ENCODE measurements around the gene TBP. TPM values are rescaled to one million over a fixed set of nuclear protein-coding genes. Genes with fewer than 3 reads are reported as not detected.
"Not testable (repeated sequence)": the region's sequence is repeated elsewhere in the genome, so short reads cannot be mapped to it uniquely, and the experiment has no call there.

Gene TBP
- total RNA-seq, 1 donor from 2014 or later: 10.2 TPM

GRCh38 chr6:170522565-170523183, 31.5 kb upstream of the TBP start:
- H3K27ac ChIP-seq: no peak overlapping the region
- no peaks in the 10 kb centered on the region for H3K27me3 ChIP-seq
- no peak overlapping the region for H3K4me3 ChIP-seq
- no peaks in the 10 kb centered on the region for H3K4me1 ChIP-seq
- peaks cover 0 to 6% of the 10 kb centered on the region in 2 donors for H3K9me3 ChIP-seq
- intact Hi-C loops (cut with DNase I): no loop called here
- no peak for TF ChIP-seq CTCF (IDR thresholded peaks at IDR 0.05)
- no peaks in the 10 kb centered on the region for H3K36me3 ChIP-seq
- no peak for DNase-seq (ENCODE audit: low spot score in 2 of 2)

DNA sequence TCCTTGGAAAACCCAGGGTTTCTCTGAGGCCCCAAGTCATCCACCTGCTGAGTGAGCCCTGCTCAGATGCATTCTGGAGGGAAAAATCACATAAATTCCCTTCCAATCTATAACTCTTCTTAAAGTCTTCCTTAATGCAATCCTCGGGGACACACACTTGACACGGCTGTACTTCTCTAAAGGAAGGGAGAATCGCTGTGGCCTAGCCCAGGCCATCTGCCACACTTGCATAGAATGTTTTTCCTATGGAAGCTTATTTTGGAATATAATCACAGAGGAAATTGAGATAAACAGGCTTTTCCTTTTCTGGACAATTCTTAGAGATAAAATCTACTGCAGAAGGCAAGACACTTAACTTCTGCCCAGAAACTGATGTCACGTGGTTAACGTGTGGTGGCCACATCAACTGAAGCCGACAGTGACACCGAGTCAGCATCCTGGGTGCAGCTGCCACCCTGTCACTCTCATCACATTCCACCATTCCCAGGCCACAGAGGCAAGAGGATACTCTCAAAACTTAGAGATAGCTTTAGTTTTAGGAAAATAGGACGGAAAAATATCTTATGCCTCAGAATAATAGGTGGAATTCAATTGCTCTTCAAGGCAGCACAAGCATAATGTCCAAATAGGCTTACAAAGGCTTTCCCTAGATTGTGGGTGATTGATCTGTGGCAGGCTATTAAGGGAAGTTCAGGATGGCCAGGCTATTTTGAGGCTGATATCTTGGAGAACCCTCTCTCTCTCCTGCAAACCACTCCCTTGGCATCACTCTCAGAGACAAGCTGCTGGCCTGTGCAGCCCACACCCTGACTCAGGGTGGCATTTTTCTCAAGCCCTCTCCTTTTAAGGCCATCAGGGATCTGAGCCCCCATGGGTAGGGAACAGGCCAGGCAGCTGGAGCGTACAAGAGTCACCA, 30.7 kb upstream of the TBP start:
- no peaks in the 10 kb centered on the region for H3K9me3 ChIP-seq
- H3K4me3 ChIP-seq: no peak overlapping the region
- H3K27ac ChIP-seq: no peak overlapping the region
- no peaks in the 10 kb centered on the region for H3K36me3 ChIP-seq
- H3K27me3 ChIP-seq: no peaks in the 10 kb centered on the region
- TF ChIP-seq CTCF (IDR thresholded peaks at IDR 0.05): no peak
- no peak for DNase-seq (ENCODE audit: low spot score in 2 of 2)
- intact Hi-C loops (cut with DNase I): no loop called here
- H3K4me1 ChIP-seq: no peaks in the 10 kb centered on the region

- Histone ChIP-seq H3K36me3 (no peaks in the 10 kb centered on the region), H3K27ac (no peak overlapping the region), H3K4me1 (no peaks in the 10 kb centered on the region), H3K9me3 (no peaks in the 10 kb centered on the region), H3K27me3 (no peaks in the 10 kb centered on the region), H3K4me3 (no peak overlapping the region)
- no peak for DNase-seq (ENCODE audit: low spot score in 2 of 2)
- intact Hi-C loops (cut with DNase I): no loop called here
- no peak for TF ChIP-seq CTCF (IDR thresholded peaks at IDR 0.05)
Observed at GRCh38 chr6:170524172-170524502, 30.0 kb upstream of the TBP start.

GRCh38 chr6:170525795-170526194, 28.4 kb upstream of the TBP start:
- H3K4me1 ChIP-seq: no peaks in the 10 kb centered on the region
- H3K9me3 ChIP-seq: no peaks in the 10 kb centered on the region
- H3K27me3 ChIP-seq: no peaks in the 10 kb centered on the region
- no peak overlapping the region for H3K4me3 ChIP-seq
- no peak for TF ChIP-seq CTCF (IDR thresholded peaks at IDR 0.05)
- intact Hi-C loops (cut with DNase I): no loop called here
- no peaks in the 10 kb centered on the region for H3K36me3 ChIP-seq
- H3K27ac ChIP-seq: no peak overlapping the region
- no peak for DNase-seq (ENCODE audit: low spot score in 2 of 2)

DNA sequence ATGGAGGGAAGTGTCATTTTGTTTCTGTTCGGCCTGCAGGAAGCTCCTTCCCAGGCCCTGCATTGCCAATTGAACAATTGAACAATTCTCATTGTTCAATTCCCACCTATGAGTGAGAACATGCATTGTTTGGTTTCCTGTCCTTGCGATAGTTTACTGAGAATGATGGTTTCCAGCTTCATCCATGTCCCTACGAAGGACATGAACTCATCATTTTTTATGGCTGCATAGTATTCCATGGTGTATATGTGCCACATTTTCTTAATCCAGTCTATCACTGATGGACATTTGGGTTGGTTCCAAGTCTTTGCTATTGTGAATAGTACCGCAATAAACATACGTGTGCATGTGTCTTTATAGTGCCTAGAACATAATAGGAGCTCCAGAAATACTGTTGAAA, 26.2 kb upstream of the TBP start:
- not testable (repeated sequence) for H3K27me3 ChIP-seq; DNase-seq (ENCODE audit: low spot score in 2 of 2); H3K4me1 ChIP-seq; H3K4me3 ChIP-seq; H3K27ac ChIP-seq; H3K9me3 ChIP-seq; H3K36me3 ChIP-seq
- intact Hi-C loops (cut with DNase I): loop anchor here (2.0 kb wide), 1 partner anchor 697 kb away; no protein-coding TSS in a partner anchor

- Histone ChIP-seq H3K4me3 (no peak overlapping the region), H3K36me3 (peaks cover 21 to 25% of the 10 kb centered on the region in 2 donors), H3K27me3 (no peaks in the 10 kb centered on the region), H3K27ac (no peak overlapping the region), H3K9me3 (no peaks in the 10 kb centered on the region), H3K4me1 (no peaks in the 10 kb centered on the region)
- peak; percentile 46 to 89 (median 68) for TF ChIP-seq CTCF (IDR thresholded peaks at IDR 0.05)
- peak in 1 of 2 donors; percentile 80 for DNase-seq (ENCODE audit: low spot score in 2 of 2)
- intact Hi-C loops (cut with DNase I): loop anchor here (2.0 kb wide), 2 partner anchors 699 to 739 kb away; no protein-coding TSS in a partner anchor
Observed at GRCh38 chr6:170529839-170530469, 24.2 kb upstream of the TBP start.

Measured in ascending aorta (tissue), 2 donors.